HG02798 (cell line): ENCODE data around the gene FUNDC2.
"Not testable (repeated sequence)": the region's sequence is repeated elsewhere in the genome, so short reads cannot be mapped to it uniquely, and the experiment has no call there.

Experiments used
- ATAC-seq: cut with Tn5 transposase; IDR thresholded peaks from one replicate; pipeline ENCODE4 v1.9.1; 2021; ENCODE audit warnings: mild to moderate bottlenecking; ENCODE audit not compliant: unreplicated experiment, poor library complexity

Gene FUNDC2

GRCh38 chrX:155026727-155027508 is at the start of gene FUNDC2:
Gene FUNDC2 (plus strand): TSS chrX:155026844. CDS start chrX:155026939, 95 bp downstream.
- peak; percentile 95 for ATAC-seq

- ATAC-seq = no peak
Observed at GRCh38 chrX:154979629-154980028, 47.0 kb upstream of the FUNDC2 start.

- peak; percentile 92 for ATAC-seq
Observed at GRCh38 chrX:154980330-154981115, 46.1 kb upstream of the FUNDC2 start.

GRCh38 chrX:154981116-154981411 is 45.6 kb upstream of the FUNDC2 start:
- ATAC-seq = no peak

GRCh38 chrX:154986826-154987575 is 39.6 kb upstream of the FUNDC2 start:
- no peak for ATAC-seq

- no peak for ATAC-seq
Observed at GRCh38 chrX:154987940-154988339, 38.7 kb upstream of the FUNDC2 start.

GRCh38 chrX:154988719-154989118 is 37.9 kb upstream of the FUNDC2 start:
- no peak for ATAC-seq

GRCh38 chrX:154990496-154990895 is 36.1 kb upstream of the FUNDC2 start:
- no peak for ATAC-seq

- ATAC-seq = no peak
Observed at GRCh38 chrX:154991039-154991438, 35.6 kb upstream of the FUNDC2 start.

- ATAC-seq = no peak
Observed at GRCh38 chrX:154991476-154991875, 35.2 kb upstream of the FUNDC2 start.

GRCh38 chrX:154998204-154998880 is 28.3 kb upstream of the FUNDC2 start:
- ATAC-seq = no peak

GRCh38 chrX:155000841-155001240 is 25.8 kb upstream of the FUNDC2 start:
- no peak for ATAC-seq

GRCh38 chrX:155001873-155002272 is 24.8 kb upstream of the FUNDC2 start:
- ATAC-seq = no peak

GRCh38 chrX:155005190-155005589 is 21.5 kb upstream of the FUNDC2 start:
- no peak for ATAC-seq

GRCh38 chrX:155006379-155006778 is 20.3 kb upstream of the FUNDC2 start:
- not testable (repeated sequence) for ATAC-seq

- ATAC-seq = not testable (repeated sequence)
Observed at GRCh38 chrX:155006913-155007671, 19.6 kb upstream of the FUNDC2 start.

- ATAC-seq = not testable (repeated sequence)
Observed at GRCh38 chrX:155008578-155008977, 18.1 kb upstream of the FUNDC2 start.

GRCh38 chrX:155009994-155010472 is 16.6 kb upstream of the FUNDC2 start:
- ATAC-seq = no peak

GRCh38 chrX:155020591-155020990 is 6.1 kb upstream of the FUNDC2 start:
- no peak for ATAC-seq

GRCh38 chrX:155022585-155022984 is 4.1 kb upstream of the FUNDC2 start, which contains the start of gene F8:
Gene F8 (minus strand): TSS chrX:155022723. CDS start chrX:155022552, 171 bp downstream.
- ATAC-seq = no peak
